K562 (cell line): Measurements from ENCODE around the gene AQP1. TPM values are rescaled to one million over a fixed set of nuclear protein-coding genes. Genes with fewer than 3 reads are reported as not detected.

Source experiments
- E2F4 ChIP-seq: sonication (generic); formaldehyde crosslinking; IDR thresholded peaks from 2 replicates; pipeline ENCODE4 v1.8.0; 2022; ENCODE audit warnings: mild to moderate bottlenecking, low read depth, missing genetic modification reagents
- HNRNPL ChIP-seq: fragments of 200-400 bp; formaldehyde crosslinking; IDR thresholded peaks from 2 replicates; pipeline ENCODE4 v1.6.1; 2017; ENCODE audit warnings: low read depth, mild to moderate bottlenecking, low read length
- KLF6 ChIP-seq: fragments of 250-450 bp; sonication (Bioruptor Pico); IDR thresholded peaks from 2 replicates; pipeline ENCODE4 v1.4.0; 2020; ENCODE audit warnings: mild to moderate bottlenecking, moderate library complexity, borderline replicate concordance
- NELFE ChIP-seq: IDR thresholded peaks from 2 replicates; pipeline ENCODE4 v1.6.1; 2011; ENCODE audit warnings: mild to moderate bottlenecking; ENCODE audit not compliant: insufficient read depth, insufficient read length
- NFXL1 ChIP-seq: fragments of 450-650 bp; formaldehyde crosslinking; IDR thresholded peaks from 2 replicates; pipeline ENCODE4 v1.4.0; 2021; ENCODE audit warnings: mild to moderate bottlenecking
- PHF21A ChIP-seq: fragments of 450-650 bp; IDR thresholded peaks from 2 replicates; pipeline ENCODE4 v1.6.1; 2017; ENCODE audit warnings: low read depth, borderline replicate concordance
- RBM14 ChIP-seq: fragments of 200-400 bp; formaldehyde crosslinking; IDR thresholded peaks from 2 replicates; pipeline ENCODE4 v1.6.1; 2018; ENCODE audit warnings: low read depth, mild to moderate bottlenecking, low read length, moderate library complexity, borderline replicate concordance; ENCODE audit not compliant: insufficient read depth
- SOX6 ChIP-seq: fragments of 450-650 bp; IDR thresholded peaks from 2 replicates; pipeline ENCODE4 v1.6.1; 2014; ENCODE audit warnings: mild to moderate bottlenecking
- SP2 ChIP-seq: IDR thresholded peaks from 2 replicates; pipeline ENCODE4 v1.6.1; 2011; ENCODE audit warnings: mild to moderate bottlenecking, low read depth, low read length, moderate library complexity; ENCODE audit not compliant: poor library complexity, severe bottlenecking; ENCODE audit errors: extremely low read depth
- STAG1 ChIP-seq: sonication (generic); formaldehyde crosslinking; IDR thresholded peaks from 2 replicates; pipeline ENCODE4 v1.5.0; 2020; ENCODE audit warnings: missing genetic modification reagents, borderline replicate concordance
- TBP ChIP-seq: optimal IDR thresholded peaks from 2 replicates; pipeline ENCODE3; 2011; ENCODE audit warnings: low read depth, low read length, improper control_type of control experiment
- ZNF311 ChIP-seq: fragments of 250-450 bp; sonication (Bioruptor Pico); IDR thresholded peaks from 2 replicates; pipeline ENCODE4 v1.4.0; 2020; ENCODE audit warnings: mild to moderate bottlenecking, moderate library complexity
- ZNF699 ChIP-seq: fragments of 250-450 bp; sonication (Bioruptor Pico); IDR thresholded peaks from 2 replicates; pipeline ENCODE4 v1.8.0; 2021; ENCODE audit warnings: mild to moderate bottlenecking, moderate library complexity; ENCODE audit not compliant: insufficient replicate concordance
- polyA plus RNA-seq, 8 experiments: library from polyadenylated mRNA; depleted of rRNA in 4 of 8; stranded (reverse) in 5 of 8; unstranded in 3 of 8; fragments of >200 nt; fragmentation: Nextera tagmentation in 2 of 8; fragmentation: Illumina TruSeq in 1 of 8; extraction: Ambion mirVana in 2 of 8; extraction: Trizol in 1 of 8; gene quantifications; 2 replicates each; pipeline versions ENCODE4 v1.2.1 to v1.2.3, GENCODE V29; 2011 to 2014; ENCODE audit warnings: inconsistent platforms in 1 of 8, missing spikeins in 1 of 8
- total RNA-seq, 7 experiments: library from RNA; depleted of rRNA in 6 of 7; stranded (reverse); fragments of >200 nt in 6 of 7; fragmentation: Illumina TruSeq in 2 of 7; extraction: Trizol in 2 of 7; gene quantifications; 2 replicates each; pipeline versions ENCODE4 v1.2.1 to v1.2.3, GENCODE V29; 2011 to 2021; ENCODE audit warnings: low replicate concordance in 1 of 7
- TF ChIP-seq, protein P1 (sequence below): sonication (generic); formaldehyde crosslinking; IDR thresholded peaks from 2 replicates; pipeline ENCODE4 v1.8.1; 2023; ENCODE audit warnings: mild to moderate bottlenecking, missing genetic modification reagents
- TF ChIP-seq, protein P2 (sequence below), 2 experiments: fragments of 450-650 bp; IDR thresholded peaks; 2 replicates each; pipeline ENCODE4 v1.6.1; 2018; ENCODE audit warnings: mild to moderate bottlenecking in 2 of 2, low read depth in 1 of 2; ENCODE audit not compliant: partially characterized antibody in 2 of 2
- TF ChIP-seq, protein P3 (sequence below): fragments of 250-450 bp; sonication (Bioruptor Pico); IDR thresholded peaks from 2 replicates; pipeline ENCODE4 v1.8.0; 2021; ENCODE audit warnings: borderline replicate concordance, mild to moderate bottlenecking, moderate library complexity; ENCODE audit not compliant: poor library complexity, severe bottlenecking
- TF ChIP-seq, protein P4 (sequence below): fragments of 250-450 bp; sonication (Bioruptor Pico); IDR thresholded peaks from 2 replicates; pipeline ENCODE4 v1.5.0; 2022; ENCODE audit warnings: mild to moderate bottlenecking

Gene AQP1
- total and polyA plus RNA-seq, 9 of the 15 experiments (the other 6 are each of a cell fraction or from before 2014, with no cell fraction given): 0.18 to 12.6 (median 4.1) TPM

- TF ChIP-seq E2F4: peak; percentile 96
- TF ChIP-seq ZNF311 (CRISPR knock-in tag): no peak
- TF ChIP-seq NFXL1: no peak
- TF ChIP-seq NELFE: no peak
- TF ChIP-seq RBM14: no peak
- TF ChIP-seq TBP: peak; percentile 27
- TF ChIP-seq, protein P1, sequence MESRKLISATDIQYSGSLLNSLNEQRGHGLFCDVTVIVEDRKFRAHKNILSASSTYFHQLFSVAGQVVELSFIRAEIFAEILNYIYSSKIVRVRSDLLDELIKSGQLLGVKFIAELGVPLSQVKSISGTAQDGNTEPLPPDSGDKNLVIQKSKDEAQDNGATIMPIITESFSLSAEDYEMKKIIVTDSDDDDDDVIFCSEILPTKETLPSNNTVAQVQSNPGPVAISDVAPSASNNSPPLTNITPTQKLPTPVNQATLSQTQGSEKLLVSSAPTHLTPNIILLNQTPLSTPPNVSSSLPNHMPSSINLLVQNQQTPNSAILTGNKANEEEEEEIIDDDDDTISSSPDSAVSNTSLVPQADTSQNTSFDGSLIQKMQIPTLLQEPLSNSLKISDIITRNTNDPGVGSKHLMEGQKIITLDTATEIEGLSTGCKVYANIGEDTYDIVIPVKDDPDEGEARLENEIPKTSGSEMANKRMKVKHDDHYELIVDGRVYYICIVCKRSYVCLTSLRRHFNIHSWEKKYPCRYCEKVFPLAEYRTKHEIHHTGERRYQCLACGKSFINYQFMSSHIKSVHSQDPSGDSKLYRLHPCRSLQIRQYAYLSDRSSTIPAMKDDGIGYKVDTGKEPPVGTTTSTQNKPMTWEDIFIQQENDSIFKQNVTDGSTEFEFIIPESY: no peak; the same call in 1 of the 2 replicates
- no peak for TF ChIP-seq STAG1 (CRISPR knock-in tag)
- TF ChIP-seq ZNF699 (CRISPR knock-in tag): no peak
- TF ChIP-seq, protein P2, sequence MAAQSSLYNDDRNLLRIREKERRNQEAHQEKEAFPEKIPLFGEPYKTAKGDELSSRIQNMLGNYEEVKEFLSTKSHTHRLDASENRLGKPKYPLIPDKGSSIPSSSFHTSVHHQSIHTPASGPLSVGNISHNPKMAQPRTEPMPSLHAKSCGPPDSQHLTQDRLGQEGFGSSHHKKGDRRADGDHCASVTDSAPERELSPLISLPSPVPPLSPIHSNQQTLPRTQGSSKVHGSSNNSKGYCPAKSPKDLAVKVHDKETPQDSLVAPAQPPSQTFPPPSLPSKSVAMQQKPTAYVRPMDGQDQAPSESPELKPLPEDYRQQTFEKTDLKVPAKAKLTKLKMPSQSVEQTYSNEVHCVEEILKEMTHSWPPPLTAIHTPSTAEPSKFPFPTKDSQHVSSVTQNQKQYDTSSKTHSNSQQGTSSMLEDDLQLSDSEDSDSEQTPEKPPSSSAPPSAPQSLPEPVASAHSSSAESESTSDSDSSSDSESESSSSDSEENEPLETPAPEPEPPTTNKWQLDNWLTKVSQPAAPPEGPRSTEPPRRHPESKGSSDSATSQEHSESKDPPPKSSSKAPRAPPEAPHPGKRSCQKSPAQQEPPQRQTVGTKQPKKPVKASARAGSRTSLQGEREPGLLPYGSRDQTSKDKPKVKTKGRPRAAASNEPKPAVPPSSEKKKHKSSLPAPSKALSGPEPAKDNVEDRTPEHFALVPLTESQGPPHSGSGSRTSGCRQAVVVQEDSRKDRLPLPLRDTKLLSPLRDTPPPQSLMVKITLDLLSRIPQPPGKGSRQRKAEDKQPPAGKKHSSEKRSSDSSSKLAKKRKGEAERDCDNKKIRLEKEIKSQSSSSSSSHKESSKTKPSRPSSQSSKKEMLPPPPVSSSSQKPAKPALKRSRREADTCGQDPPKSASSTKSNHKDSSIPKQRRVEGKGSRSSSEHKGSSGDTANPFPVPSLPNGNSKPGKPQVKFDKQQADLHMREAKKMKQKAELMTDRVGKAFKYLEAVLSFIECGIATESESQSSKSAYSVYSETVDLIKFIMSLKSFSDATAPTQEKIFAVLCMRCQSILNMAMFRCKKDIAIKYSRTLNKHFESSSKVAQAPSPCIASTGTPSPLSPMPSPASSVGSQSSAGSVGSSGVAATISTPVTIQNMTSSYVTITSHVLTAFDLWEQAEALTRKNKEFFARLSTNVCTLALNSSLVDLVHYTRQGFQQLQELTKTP (IDR thresholded peaks at IDR 0.05; ENCODE audit: low read depth in 1 of 2, partially characterized antibody in 2 of 2): peak in 1 of 2 experiments; percentile 70
- peak; percentile 94 for TF ChIP-seq SOX6
- TF ChIP-seq PHF21A: 0 out of 2 replicates have a peak, but pooled peaks have one; percentile 53
- TF ChIP-seq, protein P3, sequence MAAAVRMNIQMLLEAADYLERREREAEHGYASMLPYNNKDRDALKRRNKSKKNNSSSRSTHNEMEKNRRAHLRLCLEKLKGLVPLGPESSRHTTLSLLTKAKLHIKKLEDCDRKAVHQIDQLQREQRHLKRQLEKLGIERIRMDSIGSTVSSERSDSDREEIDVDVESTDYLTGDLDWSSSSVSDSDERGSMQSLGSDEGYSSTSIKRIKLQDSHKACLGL (CRISPR knock-in tag): no peak
- TF ChIP-seq, protein P4, sequence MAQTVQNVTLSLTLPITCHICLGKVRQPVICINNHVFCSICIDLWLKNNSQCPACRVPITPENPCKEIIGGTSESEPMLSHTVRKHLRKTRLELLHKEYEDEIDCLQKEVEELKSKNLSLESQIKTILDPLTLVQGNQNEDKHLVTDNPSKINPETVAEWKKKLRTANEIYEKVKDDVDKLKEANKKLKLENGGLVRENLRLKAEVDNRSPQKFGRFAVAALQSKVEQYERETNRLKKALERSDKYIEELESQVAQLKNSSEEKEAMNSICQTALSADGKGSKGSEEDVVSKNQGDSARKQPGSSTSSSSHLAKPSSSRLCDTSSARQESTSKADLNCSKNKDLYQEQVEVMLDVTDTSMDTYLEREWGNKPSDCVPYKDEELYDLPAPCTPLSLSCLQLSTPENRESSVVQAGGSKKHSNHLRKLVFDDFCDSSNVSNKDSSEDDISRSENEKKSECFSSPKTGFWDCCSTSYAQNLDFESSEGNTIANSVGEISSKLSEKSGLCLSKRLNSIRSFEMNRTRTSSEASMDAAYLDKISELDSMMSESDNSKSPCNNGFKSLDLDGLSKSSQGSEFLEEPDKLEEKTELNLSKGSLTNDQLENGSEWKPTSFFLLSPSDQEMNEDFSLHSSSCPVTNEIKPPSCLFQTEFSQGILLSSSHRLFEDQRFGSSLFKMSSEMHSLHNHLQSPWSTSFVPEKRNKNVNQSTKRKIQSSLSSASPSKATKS (CRISPR knock-in tag): no peak
- no peak for TF ChIP-seq HNRNPL
- TF ChIP-seq KLF6 (CRISPR knock-in tag): 0 out of 2 replicates have a peak, but pooled peaks have one; percentile 26
- TF ChIP-seq SP2: no peak
These were observed 3.5 kb downstream of the AQP1 start (continued) for GRCh38 chr7:30915005-30915601.
